Germinal center (tissue), 1 donor: Measurements from ENCODE around the gene DEGS2.

Source experiments
- DNase-seq: peaks from one replicate; pipeline ENCODE4 v3.0.0; 2012; ENCODE audit warnings: mixed read lengths, low spot score

DEGS2 gene

DNA sequence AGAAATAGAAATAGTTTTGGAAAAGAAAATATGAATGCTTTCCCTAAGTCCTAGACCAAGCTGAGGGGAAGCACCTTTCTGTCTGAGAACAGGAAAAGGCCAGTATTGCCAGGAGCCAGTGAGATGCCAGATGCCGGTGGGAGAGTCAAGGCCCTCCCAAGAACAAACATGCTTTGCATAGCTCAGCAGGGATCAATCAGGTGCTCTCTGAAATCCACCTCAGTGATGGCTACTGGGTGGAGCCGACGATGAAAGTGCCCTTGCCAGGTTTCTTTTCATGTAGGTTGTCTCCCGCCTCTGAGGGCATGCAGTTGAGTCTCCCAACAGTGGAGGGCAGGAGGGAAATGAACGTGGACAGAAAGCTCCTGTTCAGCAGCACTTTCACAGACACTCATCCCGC lies 28.3 kb downstream of the DEGS2 start:
- no peak for DNase-seq

DNA sequence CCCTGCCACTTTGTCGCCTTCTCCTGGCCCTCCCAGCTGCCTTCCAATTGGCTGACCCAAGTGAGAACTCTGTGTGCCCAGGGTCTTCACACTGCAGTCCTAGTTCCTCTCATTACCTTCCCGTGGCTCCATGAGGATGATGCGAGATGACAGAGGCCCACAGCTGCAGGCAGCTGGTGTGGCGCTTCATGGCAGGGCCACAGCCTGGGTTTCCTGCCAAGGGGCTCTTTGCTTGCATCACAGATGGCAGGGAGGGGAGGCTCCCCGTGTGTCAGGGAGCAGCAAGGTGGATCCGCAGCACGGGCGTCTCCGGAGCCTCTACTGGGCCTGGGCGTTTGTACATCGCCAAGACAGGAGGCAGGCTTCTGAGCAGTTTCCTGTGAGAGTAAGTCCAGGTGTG lies 28.9 kb downstream of the DEGS2 start:
- no peak for DNase-seq

GRCh38 chr14:100129161-100129589 lies 30.3 kb downstream of the DEGS2 start:
- DNase-seq = no peak

GRCh38 chr14:100128688-100129087 lies 30.8 kb downstream of the DEGS2 start:
- DNase-seq = no peak

DNA sequence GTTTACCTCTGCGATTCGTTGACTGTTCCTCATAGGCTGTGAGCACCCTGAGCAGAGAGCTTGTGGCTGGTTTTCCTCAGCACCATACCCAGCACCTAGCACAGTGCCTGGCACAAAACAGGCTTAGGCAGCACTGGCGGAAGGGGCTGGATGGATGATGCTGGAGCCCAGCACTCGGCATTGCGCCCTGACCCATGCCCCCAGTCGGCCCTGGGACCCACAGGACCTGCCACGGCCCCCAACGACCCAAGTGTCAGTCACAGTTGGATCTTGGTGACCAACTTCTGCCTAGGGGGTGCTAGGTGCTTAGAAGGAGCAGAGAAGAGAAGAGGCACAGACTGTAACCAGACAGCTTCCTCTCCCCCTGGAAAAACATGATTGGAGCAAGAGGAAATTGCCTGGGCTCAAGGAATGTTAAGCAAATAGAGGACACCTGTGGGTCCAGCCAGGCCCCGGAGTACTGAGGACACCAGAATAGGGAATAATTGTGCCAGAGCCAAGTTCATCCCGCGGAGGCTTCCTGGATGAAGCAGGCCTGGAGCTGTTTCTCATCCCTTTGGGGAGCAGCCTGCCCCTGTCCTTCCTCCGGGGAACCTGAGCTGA lies 31.5 kb downstream of the DEGS2 start:
- no peak for DNase-seq

DNA sequence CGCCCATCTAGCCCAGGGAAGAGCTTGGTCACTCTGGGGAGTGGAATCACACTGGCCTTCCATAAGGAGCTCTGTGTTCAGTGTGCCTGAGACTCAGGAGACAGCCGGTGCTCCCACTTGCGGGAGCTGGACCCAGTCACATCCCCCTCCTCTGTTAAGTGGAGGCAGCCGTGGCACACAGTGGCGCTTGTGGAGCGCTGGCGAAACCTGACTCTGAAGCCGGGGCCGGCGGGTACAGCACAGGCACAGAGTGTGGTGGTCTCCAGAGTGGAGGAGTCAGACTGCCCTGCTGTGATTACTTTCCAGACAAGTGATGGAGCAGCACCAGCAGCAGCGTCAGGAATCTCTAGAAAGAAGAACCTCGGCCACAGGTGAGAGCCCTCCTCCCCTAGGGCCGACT lies 33.0 kb downstream of the DEGS2 start:
- DNase-seq = no peak

GRCh38 chr14:100124551-100125088 lies 34.8 kb downstream of the DEGS2 start:
- DNase-seq = no peak

DNA sequence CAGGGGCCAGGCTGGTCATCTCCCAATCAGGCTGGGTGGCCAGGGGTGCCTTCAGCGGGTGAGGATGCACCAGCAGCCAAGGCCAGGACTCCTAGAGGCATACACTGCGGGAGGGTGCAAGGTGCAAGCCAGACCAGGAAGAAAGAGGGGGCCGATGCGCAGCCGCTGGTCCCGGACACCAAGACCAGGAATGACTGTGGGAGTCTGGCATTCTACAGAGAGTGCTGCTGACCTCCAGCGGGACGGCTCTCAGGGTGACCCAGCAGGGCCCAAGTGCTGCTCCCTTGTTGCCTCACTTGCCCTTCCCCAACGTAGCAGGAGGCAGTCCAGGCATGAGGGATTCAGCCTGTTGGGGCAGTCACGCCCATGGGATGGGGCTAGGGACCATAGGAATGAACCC lies 35.8 kb downstream of the DEGS2 start:
- no peak for DNase-seq

DNA sequence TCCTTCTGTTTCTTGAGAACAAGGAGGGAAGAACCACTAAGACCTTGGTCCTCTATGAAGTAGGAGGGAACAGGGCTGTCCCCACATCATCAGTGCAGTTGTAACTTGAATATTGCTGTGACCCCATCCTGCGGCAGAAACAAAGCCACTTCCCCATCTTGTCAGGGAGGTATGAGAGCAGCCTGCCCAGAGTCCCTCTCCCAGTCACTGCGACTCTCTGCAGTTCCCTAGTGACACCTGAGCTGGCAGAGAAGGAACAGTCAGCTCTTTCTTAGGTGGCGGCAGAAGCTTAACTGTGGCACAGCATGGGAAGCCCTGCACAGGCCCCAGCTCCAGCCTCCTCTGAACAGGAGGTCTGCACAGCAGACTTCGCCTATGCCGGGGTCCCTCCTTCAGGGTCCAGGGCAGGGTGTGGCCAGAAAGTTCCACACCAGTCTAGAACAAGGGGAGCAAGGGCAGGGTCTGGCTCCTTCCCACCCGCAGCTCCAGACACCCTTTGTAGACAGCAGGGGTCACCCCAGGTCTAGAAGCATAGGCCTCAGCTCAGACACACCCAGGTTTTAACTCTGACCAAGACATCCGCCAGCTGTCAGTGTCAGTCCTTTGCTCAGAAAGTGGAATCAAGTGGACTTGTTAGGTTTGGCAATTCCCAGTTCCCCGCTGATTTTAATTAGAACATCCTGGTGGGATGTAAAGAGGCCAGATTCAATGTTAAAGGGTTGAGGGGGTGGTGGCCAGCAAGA lies 36.8 kb downstream of the DEGS2 start:
- DNase-seq = no peak

- no peak for DNase-seq
Observed at GRCh38 chr14:100121643-100122480, 37.6 kb downstream of the DEGS2 start.

GRCh38 chr14:100120522-100121269 lies 38.7 kb downstream of the DEGS2 start:
- DNase-seq = no peak

DNA sequence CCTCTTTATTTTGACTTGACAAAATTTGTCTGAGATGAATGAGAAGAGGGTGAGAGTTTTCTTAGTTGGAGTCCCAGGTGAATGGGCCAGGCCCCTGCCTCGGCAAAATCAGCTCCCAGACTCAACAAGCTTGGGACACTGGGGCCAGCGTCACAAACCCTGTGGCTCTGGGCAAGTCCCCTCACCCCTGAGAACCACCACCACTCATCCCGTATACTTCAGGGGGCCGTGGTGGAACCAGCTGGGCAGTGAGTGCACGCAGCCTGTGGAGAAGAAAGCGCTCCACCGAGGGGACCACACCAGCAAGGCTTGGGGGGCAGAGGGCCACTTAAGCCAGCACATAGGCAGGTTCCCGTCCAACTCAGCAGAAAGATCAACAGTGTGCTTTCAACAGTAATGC lies 40.2 kb downstream of the DEGS2 start:
- no peak for DNase-seq

DNA sequence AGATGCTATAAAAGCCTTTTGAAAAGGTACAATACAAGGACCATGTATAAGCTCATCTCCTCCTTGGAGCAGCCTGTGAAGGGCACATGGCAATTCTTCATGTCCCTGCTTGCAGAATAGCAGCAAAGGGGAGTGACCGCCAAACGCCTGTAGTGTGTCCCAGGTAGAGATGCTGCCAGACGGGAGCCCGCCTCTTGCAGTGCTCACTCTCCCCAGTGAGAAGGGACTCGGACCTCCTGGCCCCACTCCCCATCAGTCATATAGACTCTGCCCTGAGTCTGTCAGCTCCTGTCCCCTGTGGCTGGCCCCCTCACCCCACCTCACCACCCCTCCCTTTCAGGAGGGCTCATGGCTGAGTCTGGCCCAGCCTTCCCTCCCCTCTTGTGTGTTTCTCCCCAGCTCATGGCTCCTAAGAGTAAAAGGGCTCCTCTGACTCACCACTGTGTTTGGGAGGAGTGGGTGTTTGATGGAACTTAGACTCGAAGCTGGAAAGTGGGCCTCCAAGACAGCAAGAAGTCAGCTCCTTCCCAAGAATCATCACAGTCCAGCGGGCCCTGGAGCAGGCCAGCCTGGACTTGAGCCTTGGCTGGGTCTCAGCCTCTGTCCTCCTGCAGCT lies 40.9 kb downstream of the DEGS2 start:
- no peak for DNase-seq

DNA sequence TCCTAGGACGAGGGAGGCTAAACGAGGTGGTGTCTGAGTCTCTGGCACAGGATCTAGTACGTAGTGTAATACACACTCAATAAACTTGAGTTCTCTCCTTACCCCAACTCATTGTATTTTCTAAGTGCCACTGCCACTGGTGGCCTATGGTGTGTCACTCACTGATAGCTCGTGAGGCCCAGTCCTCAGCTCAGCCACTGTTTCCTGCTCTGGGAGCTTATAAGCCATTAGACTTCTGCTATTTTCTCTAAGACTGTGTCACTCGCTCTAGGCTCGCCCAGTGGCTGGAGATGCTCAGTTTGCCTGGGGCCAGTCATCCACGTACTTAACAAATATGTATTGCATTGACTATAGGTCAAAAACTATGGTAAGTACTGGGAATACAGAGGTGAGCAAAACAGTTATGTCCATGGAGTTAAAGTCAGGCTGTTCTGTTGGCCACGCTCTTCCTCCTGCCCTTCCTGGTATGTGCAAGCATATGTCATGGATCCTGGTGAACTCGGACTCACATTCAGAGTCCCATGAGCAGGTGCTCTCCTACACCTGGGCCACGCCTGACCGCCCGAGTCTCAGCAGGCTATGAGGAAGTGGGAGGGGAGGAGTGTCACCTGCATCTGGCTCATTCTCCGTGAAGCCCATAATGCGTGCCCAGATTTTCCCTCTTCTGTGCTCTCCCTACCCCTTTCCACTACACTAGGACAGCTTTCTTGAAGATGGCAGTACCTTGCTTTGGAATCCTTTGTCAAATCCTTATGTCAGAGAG lies 41.6 kb downstream of the DEGS2 start:
- peak; percentile 53 for DNase-seq

DNA sequence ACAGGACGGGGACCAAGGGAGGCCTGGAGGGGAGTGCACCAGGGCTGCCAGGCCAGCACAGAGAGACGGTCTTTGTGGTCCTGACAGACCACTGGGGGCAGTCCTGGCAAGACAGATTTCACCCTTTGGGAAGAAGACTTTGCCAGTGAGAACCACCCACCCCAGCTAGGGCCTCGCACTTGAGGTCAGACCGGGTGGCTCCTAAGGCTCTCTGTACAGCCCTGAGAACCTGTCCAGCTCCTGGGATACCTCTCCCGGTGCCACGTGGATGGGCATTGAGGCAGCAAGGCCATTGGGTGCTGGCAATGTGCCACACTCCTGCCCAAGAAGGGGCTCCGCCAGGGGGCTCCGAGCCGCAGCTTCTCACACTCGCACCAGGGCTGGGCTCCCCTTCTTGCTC lies 42.4 kb downstream of the DEGS2 start:
- DNase-seq = no peak

GRCh38 chr14:100116134-100116533 lies 43.3 kb downstream of the DEGS2 start:
- no peak for DNase-seq

DNA sequence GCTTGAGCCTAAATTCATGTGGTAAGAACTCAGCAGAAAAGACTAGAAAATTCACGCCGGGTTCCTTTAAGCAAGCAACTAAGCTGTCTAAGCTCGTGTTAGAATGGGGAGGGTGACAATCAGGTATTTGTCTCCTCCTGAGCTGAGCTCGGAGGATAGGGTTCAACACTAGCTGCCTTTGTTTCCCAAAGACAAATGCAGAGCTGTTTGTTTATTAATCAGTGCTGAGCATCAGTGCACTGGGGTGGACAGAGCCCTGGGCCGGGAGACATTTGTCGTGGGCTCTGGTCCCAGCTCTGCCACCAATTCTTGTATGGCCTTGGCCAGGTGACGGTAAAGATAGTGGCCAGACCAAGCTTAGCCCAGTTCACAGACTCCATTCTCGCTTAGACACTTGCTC lies 43.7 kb downstream of the DEGS2 start:
- DNase-seq = no peak

GRCh38 chr14:100115236-100115635 lies 44.2 kb downstream of the DEGS2 start:
- no peak for DNase-seq

- DNase-seq = no peak
Observed at GRCh38 chr14:100114109-100114765, 45.2 kb downstream of the DEGS2 start.
